Bone marrow (tissue), 2 donors: ENCODE results near the gene MCTP1.
"Not testable (repeated sequence)": the region's sequence is repeated elsewhere in the genome, so short reads cannot be mapped to it uniquely, and the experiment has no call there.

Experiments
- DNase-seq, 2 donors: peaks; one replicate each; lab custom pipeline; 2025; lab: John Stamatoyannopoulos, UW

The MCTP1 gene

DNA sequence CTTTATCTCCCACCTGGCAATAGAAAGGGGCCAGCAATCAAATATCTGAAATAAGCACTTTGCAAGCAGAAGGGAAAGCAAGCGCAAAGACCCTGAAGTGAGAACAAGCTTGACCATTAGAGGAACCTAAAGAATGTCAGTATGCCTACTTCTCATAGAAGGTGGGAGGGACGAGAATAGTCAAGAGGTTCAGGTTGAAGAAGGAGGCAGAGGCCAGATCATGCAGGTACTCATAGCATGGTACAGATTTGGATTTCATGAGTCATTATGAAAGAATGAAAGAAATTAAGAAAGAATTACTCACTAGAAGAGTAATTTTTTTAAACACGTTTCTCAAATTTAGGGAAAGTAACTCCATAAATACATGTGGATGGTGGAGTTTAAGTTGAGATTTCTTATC is 33.7 kb downstream of the MCTP1 start:
- no peak for DNase-seq

DNA sequence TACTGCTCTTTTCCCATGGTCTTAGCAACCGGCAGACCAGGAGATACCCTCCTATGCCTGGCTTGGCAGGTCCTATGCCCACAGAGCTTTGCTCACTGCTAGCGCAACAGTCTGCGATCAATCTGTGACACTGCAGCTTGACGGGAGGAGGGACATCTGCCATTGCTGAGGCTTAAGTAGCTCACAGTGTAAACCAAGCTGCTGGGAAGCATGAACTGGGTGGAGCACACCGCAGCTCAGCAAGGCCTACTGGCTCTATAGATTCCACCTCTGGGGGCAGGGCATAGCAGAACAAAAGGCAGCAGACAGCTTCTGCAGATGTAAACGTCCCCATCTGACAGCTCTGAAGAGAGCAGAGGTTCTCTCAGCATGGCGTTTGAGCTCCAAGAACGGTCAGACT is 40.4 kb downstream of the MCTP1 start:
- DNase-seq, result no peak

DNA sequence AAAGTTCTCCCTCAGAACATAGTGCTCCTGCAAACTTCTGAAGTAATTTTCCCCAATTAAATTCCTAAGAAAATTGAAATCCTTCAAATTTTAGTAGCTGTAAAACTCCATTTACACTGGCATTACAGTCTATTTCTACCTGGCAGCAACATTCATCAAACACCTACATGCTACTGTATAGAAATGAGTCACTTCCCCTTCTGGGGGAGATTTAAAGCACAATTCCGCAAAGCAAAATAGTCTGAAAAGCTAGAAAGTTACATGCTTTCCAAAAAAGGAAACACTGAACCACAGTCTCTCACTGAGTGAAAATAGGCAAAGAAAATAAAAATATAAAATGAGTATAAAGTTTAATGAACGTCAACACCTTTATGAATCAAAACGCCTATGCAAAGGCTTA is 43.3 kb downstream of the MCTP1 start:
- peak in 1 of 2 donors; percentile 3 for DNase-seq

DNA sequence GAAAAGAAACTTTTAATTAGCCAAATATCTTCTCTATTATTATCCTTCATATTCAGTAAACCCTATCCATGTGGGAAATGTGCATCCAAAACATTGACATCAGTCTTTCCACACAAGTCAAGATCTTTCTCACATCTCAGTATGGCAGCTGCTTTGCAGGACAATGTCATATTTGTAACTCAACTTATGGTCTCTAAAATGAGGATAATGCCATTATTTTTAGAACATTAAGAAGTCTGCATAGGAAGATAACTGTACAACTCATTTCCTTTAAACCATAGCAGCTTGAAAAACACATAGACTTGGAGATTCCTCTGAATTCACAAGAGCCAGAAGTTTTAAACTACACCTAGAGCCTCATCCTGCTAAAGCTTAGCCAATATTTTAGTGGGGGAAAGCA is 43.7 kb downstream of the MCTP1 start:
- DNase-seq, result no peak

DNA sequence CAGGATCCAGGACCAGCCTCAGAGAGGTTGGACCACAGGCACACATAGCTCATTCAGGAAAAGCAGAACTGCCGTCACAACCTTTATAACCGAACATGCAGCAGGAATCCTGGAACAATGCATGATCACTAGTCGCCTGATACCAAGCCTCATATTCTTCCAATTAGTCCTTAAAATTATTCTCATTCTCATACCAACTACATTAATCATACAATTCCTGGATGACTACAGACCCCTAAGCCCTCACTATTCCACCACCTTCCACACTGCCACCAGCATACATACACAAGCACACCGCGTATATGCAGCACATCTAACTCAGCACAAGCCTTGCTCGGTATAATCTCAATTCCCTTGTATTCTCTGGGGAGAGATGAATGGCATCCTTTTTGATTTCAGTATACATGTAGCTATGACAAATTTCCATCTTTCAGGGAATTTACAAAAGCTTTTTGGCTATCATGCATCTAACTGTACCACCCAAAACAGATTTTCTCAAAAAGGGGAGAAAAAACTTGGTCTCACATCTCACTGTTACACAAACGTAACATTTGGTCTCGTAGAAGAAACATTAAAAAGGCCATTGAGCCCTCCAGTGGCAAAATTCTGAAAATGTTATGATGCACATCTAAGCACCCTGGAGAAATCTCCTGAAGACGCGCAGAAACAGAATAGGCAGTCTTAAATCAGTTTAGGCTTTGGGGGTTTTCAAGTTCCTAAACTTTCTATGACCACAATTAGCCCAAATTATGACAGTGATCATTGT is 46.2 kb downstream of the MCTP1 start:
- DNase-seq, result no peak

DNA sequence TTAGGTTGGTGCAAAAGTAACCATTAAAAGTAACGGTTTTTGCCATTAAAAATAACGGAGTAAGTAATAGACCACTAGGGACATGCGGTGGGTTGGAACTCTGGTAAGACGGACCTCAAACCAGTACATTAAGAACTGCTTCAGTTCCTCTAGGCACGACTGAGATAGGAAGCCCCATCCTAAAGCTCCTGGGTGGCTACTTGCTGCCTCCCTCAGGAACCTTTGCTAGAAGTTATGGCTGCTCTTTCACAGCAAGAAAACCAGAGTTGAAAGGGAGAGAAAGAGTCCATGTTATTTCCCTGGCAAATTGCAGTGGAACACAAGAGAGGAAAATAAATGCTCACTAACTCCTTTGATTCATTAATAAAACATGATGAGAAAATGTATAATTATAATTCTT is 47.6 kb downstream of the MCTP1 start:
- no peak for DNase-seq

DNA sequence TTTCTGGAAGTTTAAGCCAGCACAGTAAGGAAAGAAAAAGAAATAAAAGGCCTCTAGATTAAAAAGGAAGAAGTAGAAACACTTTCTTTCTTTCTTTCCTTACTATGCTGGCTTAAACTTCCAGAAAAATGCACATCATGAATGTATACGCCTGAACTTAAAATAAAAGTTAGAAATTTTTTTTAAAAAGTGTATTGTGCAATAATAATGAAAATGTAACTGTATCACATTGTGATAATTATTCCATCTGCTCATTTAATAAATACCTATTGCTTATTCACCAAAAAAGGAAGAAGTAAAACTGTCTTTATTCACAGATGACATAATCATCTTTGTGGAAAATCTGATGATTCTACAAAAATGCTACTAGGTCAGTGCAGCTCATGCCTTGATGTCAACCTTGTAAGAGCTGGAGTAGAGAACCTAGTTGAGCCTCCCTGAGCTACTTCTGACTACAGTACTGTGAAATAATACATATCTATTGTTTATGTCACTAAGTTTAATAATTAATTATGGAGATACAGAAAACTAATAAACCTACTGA is 49.4 kb downstream of the MCTP1 start:
- DNase-seq, result no peak

DNA sequence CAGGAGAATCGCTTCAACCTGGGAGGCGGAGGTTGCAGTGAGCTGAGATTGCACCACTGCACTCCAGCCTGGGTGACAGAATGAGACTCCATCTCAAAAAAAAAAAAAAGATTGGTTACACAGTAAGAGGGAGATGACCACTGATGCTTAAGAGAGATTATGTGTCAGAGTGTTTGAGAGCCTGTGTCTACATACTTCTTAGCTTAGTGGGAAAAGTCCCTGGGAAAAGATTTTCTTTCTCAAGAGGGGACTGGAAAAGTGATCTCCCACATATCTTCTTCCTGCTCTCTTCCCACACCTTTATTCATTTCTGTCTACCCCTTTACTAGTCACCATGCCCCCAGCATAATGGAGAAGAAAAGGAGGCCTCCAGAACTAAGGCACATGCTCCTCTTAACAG is 55.2 kb downstream of the MCTP1 start:
- DNase-seq, result no peak

DNA sequence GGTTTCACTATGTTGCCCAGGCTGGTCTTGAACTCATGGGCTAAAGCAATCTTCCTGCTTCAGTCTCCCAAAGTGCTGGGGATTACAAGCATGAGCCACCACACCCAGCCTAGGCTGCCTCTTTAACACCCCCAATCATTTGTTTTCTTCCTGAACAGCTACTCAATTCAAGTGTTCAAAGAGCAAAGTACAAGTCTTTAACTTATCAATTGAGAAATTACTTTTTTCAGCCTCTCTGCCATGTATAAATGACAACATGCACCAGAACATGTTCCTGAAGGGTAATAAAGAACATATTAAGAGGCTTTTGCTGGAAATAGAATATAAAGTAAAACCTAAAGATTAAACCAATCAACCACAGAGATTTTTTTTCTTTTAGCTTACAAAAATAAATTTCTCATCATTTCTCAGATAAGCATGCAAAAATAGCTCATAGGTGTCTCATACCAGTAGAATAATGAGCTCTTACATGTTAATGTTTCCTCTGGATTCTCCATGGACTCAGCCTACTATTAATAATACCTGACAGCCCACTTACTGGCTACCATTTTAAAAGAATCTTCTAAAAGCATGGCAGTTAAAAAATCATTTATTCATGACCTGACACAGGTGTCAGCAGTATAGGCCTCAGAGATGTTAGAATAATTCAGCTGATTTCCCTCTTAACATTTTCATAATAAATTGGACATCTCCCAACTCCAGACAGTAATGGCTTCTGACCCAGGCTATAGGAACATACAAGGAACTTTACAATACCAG is 60.0 kb downstream of the MCTP1 start:
- DNase-seq, result no peak

DNA sequence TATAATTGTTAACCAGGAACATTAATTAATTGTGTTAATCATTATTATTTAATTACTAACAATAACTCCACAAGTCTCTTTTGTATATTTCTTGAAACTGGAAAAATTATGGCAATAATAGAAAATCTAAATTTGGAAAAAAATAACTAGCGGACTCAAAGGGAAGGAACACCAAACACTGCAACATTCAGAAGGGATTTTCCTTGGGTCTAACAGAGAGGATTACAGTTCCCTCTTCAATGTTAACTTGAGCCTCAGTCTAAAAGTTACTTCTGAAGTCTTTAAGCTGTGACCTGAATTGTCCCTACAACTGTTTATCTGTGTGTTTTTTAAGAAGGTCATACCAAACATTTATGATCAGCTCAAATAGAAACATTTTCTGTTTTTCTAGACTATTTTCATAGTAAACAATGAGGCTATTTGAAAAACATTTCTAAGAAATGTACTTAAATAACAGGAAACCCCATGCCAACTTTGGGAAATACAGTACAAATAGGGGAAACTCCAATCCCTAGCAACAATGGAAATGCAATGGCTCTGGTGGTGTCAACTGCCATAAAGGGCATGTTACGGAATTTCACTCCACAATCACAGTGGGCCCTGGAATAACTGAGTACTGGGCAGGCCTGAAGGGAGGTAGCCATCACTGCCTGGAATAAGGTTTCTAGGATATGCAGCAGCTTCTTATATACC is 61.2 kb downstream of the MCTP1 start:
- DNase-seq, result no peak

DNA sequence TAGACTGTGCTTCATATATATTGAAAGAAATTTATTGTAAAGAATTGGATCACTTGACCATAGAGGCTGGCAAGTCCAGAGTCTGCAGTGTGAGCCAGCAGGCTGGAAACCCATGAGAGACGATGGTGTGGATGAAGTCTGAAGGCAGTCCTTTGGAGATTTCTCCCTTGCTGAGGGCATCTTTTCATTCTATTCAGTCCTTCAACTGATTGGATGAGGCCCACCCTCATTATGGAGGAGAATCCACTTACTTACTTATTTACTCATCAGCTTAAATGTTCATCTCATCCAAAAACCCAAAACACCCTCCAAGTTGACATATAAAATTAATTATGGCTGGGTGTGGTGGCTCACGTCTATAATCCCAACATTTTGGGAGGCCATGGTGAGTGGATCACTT is 62.1 kb downstream of the MCTP1 start:
- no peak for DNase-seq

DNA sequence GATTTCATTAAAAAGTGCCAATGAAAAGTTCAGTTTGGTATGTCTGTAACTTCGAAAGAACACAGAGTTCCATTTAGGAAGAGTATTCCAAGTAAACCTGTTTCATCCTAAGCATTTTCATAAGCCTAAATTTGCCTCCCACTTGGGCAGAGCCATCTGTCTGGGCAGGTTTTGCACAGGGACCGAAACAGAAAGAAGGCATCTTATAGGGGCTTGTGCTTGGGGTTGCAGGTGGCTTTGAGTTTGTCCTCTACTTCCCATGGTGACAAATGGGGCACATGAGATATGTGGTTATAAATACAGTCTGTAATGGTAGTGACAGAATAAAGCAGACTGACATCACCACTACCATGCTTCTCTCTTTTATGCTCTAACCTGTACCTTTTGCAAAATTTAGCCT is 63.7 kb downstream of the MCTP1 start:
- DNase-seq, result no peak

DNA sequence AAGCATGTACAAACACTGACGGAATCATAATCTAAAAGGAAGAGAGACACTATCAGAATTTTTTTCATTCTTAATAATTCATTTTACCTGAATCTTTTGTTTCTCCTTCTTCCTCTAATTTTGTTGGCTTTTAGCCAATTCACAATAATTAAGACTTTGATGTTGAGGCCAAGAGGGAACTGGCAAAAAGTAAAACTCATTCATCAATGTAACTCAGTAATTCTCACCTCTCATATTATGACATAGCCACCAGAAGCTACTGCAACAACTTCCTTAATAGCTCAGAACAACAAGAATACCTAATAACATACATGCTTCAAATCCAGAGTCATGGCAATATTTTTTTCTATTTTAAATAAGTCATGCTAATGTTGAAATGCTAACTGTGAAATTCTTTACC is 64.5 kb downstream of the MCTP1 start:
- DNase-seq, result no peak

DNA sequence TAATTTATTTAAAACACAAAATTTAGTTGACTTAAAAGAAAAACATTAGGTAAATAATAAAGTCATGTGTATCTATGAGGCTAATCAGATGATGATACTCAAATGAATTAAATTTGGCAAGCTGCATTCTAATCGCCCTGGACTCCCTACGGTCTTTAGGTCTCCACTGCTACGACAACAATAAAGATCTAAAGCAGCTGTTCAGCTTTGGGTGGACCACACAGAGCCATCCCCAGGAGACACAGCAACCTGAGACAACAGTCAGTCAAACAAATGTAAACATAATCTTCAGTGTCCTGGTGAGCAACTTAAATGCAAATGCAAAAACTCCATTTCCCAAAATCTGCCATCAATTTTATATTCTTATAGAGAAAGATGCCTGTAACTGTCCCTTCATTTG is 65.5 kb downstream of the MCTP1 start:
- no peak for DNase-seq

DNA sequence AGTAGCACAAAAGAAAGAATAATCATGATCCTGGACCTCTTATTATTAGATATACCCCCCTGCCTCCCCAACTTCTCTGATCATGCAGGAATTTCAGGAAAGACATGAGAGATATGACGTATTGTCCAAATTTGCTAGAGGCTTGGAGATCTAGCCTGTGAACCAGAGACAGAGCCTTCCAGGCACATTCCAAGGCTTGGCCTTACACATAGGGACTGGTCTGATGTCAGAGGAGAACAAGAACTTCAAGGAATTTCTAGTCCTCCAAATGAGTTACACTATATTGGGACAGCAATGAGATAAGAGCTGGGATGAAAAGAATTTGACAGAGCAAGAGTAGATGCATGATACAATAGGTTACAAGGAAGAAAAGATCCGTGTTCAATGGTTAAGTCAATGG is 67.0 kb downstream of the MCTP1 start:
- no peak for DNase-seq

DNA sequence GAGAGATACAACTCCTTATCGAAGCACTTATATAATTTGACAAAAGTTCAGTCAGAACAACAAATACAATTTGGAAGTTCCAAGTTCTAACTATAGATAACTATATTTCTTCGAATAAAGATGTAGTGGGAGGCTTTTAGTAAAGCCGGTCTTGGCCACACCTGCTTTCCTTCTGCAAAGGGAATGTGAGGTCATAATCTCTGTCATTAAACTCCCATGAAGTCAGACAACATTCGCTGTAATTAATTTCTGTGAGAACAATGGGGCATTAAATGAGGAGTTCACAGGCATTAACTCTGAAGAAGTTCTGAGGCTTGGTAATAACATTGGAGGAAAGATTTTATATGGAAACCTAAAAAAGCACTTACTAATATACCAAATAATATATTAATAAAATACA is 67.5 kb downstream of the MCTP1 start:
- DNase-seq, result no peak

DNA sequence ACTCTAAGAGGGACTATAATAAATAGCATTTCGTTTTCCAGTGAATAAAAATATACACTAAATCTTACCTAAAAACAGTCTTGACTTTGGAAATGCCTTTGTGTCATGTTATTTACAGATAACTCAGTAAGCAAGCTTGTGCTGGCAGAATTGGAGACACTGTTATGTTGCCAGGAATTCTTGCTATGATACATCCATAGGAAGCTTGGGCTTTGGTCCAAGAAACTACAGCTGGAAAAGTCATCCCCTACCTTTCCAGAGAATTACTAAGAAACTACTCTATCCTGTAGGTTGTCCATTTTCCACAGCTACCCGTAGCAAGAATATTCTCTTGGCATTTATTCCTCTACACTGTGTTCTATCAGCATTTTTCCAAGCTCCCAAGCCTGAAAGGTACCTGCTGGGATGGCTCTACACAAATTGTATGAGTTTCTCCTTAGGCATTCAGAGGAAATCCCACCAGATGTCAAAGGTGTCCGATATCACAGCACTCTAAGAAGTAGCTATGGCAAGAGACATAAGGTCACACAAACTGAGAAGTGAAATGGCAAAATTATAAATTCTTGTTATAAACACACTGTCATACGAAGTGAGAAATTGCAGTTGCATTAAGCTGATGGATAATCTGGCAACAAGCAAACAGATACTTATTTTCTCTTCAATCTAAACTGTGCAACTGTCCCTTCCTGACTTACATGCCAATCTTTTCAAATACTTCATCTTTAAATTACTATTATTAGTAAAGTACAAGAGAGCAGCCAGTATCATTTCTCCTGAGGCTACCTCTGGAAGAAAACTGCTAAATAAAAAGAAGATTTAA is 68.5 kb downstream of the MCTP1 start:
- no peak for DNase-seq

DNA sequence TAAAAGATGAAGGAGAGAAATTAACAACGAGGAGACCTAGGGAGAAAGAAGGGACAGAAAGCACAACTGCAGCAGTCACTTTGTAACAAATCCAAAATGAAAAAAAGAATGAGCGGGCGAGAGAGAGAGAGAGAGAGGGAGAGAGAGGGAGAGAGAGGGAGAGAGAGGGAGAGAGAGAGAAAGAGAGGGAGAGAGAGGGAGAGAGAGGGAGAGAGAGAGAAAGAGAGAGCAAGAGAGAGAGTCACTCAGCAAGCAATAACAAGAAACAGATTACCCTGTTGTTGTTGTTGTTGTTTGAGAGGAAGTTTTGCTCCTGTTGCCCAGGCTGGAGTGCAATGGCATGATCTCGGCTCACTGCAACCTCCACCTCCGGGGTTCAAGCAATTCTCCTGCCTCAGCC is 77.1 kb downstream of the MCTP1 start:
- not testable (repeated sequence) for DNase-seq

DNA sequence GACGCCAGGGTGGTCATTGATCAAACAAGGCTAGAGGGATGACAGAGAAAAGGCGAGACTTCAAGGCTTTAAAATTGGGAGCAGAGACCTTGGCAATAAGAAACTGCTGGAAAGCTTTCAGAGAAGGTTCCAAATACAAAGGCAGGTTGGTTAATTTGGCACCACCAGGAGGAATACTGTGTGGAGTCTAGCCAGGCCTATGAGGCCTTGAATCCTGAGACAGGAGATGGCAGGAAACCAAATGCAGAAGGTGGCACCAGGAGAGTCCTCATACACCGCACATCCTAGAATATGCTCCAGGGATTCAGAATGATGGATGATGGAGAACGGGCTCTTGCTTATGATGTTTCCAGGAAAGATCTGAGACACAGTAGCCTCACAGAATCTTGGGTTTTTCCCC is 90.0 kb downstream of the MCTP1 start:
- no peak for DNase-seq

DNA sequence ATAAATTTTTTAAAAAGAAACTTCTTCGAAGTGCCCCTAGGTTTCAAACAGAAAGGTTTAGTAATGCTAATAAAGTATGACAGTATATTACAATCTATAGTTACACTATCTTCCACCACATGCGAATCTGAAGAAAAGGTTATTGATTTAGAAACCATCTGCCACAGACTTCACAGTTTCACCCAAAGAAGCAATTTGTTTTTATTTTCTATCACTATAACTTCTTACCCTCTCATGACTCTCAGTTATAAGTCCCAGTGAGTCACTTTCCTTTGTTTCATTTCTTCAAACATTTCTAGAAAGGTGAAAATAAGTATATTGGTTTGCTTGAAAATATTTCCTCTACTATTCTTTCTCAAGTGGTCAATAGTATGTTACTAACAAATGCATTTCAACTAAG is 93.6 kb downstream of the MCTP1 start:
- DNase-seq, result no peak

DNA sequence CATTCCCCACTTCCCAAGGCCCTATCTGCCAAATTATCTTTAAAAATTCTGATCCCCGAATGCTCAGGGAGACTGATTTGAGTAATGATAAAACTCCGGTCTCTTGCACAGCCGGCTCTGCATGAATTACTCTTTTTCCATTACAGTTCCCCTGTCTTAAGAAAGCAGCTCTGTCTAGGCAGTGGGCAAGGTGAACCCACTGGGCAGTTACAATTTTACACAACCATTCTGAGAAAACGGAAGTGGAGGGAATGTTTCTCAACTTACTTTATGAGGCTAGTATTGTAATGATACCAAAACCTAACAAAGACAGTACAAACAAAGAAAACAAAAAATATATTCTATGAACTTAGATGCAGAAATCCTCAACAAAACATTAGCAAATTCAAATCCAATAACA is 100.0 kb downstream of the MCTP1 start:
- no peak for DNase-seq

DNA sequence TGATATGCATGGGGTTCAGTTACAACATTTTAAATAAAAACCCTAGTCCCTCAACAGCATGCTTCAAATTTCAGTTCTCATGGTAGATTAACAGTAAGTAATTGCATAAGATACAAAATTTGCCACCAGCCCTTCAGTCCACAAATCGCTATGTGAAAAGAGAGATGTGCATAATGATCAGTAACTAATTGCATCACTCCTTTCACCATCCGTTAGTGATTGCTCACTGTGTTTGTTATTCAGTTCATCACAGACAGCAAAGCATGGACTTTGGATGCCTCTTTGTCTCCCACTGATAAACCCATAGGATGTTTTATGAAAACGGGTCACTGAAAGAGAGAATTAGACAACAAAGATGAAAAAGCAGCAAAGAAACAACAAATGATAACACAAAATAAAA is 103.2 kb downstream of the MCTP1 start:
- DNase-seq, result no peak
